NOMO-1 treated with DMSO at 0.1 percent for 48 hours (cell line): ENCODE data around the gene FNIP2.
A peak's percentile ranks its signal among the peaks of the same experiment; 100 is the strongest.
"Not testable (repeated sequence)": the region's sequence is repeated elsewhere in the genome, so short reads cannot be mapped to it uniquely, and the experiment has no call there.

Source experiments
- DNase-seq: peaks from one replicate; lab custom pipeline; 2025; ENCODE audit not compliant: unreplicated experiment; lab: John Stamatoyannopoulos, UW

Gene FNIP2

DNA sequence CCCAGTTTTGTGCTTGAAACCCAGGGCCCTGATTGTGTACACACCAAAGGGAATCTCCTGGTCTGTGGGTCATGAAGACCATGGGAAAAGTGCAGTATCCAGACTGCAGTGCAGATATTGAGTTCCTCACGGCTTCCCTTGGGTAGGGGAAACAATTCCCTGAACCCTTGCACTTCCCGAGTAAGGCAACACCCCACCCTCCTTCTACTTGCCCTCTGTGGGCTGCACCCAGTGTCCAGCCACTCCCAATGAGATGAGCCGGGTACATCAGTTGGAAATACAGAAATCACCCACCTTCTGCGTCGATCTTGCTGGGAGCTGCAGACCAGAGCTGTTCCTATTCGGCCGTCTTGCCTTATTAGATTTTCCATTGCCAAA is 134.2 kb downstream of the FNIP2 start:
- DNase-seq, result no peak

DNA sequence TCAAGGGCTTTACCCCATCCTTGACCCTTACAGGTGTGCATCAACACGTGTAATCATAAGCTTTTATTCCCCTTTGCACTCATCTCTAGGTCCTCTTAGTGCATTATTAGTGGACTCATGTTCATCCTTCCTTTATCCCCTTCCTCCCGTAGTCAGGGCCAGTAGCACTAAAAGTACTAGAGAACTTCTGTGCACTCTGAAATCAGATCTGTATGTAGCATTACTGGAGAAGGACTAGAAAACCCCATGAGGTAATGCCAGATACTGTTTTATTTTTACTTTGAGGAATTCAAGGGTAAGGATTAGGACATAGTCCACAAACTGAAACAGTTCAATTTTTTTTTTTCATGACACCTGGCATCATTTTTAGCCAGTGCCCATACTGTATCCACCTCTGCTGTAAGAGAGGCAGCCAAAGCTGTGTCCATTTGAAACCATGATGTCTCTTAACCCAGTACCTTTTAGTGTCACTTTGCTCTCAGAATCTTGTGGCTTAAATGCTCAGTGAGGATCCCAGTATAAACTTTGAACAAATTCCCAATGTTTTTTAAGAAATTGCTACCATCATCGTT is 134.7 kb downstream of the FNIP2 start:
- DNase-seq, result no peak

DNA sequence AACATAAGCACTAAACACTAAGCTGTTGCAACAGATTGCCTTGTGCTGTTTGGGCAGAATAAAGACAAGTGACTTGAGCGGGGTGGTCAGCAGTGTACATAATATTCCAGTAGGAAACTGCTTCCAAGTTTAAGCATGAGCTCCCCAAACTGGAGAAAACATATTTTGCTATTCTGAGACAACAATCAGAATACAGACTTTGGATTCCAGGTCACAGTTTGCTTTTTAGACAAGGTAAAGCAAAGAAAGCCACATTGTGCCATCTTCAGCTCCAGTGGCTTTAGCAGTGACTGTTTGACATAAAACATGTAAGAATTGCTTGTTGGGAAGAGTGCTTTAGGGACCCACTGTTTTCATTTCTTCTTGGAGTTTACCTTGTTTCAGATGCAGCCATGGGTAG is 136.0 kb downstream of the FNIP2 start:
- no peak for DNase-seq

DNA sequence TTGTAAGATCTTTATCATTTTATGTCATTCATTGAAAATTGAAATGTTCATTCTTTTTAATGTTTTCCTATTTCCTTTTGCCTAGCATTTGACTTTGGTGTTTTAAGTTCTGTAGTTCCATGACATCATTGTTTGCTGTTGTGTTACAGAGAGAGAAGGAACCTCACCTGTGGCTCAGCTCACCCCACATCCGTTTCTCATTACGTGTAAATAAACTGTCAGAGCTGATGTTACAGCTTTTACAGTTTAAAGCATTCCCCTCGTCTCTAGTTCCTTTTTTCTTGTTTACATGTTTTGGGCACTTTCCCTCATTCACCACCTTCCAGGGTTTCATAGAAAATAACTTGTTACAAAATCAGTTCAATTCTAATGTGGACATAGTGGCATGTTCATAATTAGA is 137.2 kb downstream of the FNIP2 start:
- no peak for DNase-seq

DNA sequence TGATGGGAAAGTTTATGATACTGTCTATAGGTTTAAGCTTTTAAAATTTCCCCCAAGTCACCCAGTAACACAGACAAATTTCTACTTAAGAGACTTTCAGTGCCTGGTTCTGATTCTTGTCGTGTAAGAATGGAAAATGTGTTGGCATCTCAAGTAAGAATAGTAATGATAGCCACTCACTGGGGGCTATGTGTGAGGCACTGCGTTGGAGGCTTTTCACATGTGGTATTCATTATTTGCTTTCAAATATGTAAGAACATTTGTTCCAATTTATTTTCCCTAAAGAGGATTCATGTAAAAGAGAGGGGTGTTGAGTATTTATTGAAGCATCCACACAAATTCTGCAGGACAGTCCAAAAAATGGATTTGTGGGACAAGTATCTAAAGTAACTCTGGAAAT is 143.6 kb downstream of the FNIP2 start:
- DNase-seq, result no peak

DNA sequence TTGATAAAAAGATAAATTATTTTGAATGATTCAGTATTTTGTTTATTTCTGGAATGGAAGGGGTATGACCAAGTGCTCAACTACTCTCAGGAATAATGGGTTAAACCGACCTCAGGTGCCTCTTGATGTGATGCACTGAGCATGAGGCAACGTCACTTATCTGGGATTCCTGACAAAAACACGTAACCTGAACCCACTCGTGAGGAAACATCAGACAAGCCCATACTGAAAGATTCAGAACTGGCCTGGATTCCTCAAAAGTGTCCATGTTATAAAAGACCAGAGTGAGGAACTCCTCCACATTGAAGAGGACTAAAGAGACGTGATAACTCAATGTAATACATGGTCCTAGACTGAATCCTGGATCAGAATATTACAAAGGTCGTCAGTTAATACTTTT is 144.0 kb downstream of the FNIP2 start:
- no peak for DNase-seq

DNA sequence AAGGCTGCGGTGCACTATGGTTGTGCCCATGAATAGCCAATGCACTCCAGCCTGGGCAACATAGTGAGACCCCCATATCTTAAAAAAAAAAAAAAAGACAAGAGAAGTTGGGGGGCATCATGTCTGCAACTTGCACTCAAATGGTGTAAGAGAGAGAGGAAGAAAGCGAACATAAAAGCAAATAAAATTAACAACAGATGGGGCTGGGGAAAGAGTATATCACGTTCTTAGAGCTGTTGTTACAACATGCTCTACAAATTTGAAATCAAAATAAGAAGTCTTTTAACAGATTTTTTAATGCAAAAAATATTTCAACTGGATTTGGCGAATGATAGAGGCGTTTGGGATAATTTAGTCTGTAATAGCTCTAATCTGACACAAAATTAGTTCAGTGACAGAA is 144.9 kb downstream of the FNIP2 start:
- no peak for DNase-seq

DNA sequence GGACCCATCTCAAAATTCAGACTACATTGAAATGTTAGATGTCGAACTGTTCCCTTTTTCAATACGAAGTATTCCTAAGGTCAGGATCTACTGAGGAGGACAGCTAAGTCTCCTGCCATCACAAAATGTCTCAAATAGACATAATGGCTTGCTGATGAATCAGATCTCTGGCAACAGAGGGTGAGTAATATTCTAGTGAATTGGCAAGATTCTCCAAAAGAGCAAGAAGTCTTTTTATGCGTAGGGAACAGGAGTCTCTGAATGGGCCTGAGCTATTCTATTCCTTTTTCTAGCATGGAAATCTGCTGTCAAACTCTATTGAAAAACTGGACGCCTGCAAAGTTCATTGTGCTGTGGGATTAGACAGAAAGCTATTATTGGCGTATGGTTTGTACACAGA is 145.4 kb downstream of the FNIP2 start:
- DNase-seq, result no peak

DNA sequence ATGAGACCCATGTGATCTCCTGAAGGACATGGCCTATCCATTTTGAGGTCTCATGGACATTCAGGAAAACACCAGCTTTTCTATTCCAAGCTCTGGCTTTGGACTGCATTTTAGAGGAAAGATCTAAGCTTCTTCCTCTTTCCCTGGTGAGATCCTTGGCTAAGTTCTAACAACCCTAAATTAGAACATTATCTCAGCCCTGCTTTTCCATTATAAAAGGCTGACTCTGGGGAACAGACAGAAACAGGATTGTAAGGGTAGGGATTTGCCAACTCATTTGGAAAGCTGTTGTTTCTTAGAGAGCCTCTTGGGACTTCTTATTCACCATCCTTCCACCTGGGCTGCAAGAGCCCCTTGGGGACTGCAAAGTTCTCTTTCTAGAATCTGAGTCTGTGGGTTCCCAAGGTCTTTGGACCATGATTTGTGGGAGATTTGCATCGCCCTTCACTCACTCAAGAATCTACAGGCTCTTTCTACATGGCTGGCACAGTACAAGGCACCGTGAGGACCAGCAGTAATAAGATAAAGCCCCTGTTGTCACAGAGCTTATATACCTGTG is 146.9 kb downstream of the FNIP2 start:
- no peak for DNase-seq

DNA sequence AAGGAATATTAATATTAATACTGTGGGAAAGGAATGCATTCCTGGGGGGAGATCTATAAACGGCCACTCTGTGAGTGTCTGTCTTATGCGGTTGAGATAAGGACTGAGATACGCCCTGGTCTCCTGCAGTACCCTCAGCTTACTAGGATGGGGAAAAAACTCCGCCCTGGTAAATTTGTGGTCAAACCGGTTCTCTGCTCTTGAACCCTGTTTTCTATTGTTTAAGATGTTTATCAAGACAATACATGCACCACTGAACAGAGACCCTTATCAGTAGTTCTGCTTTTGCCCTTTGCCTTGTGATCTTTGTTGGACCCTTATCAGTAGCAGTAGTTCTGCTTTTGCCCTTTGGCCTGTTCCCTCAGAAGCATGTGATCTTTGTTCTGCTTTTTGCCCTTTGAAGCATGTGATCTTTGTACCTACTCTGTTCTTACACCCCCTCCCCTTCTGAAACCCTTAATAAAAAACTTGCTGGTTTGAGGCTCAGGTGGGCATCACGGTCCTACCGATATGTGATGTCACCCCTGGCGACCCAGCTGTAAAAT is 151.7 kb downstream of the FNIP2 start:
- DNase-seq, result not testable (repeated sequence)

DNA sequence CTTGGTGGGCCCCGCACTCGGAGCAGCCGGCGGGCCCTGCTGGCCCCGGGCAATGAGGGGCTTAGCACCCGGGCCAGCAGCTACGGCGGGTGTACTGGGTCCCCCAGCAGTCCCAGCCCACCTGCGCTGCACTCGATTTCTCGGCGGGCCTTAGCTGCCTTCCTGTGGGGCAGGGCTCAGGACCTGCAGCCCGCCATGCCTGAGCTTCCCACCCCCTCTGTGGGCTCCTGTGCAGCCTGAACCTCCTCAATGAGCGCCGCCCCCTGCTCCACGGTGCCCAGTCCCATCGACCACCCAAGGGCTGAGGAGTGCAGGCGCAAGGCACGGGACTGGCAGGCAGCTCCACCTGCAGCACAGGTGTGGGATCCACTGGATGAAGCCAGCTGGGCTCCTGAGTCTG is 158.9 kb downstream of the FNIP2 start:
- DNase-seq, result not testable (repeated sequence)

DNA sequence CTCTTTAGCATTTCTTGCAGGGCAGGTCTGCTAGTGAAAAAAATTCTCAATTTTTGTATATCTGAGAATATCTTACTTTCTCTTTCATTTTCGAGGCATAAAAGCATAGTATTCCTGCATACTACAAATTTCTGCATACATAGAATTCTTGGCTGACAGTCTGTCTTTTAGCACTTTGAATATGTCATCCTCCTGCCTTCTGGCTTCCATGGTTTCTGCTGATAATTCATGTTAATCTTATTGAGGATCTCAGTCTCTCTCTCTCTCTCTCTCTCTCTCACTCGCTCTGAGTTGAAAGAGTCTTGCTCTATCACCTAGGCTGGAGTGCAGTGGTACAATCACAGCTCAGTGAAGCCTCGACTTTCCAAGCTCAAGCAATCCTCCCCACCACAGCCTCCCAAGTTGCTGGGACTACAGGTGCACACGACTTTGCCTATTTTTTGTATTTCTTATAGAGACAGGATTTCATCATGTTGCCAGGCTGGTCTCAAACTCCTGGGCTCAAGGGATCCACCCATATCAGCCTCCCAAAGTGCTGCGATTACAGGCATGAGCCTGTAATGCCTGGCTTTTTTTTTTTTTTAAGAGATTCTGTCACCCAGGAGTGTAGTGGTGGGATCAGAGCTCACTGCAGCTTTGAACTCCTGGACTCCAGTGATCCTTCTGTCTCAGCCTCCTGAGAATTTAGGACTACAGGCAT is 161.3 kb downstream of the FNIP2 start:
- DNase-seq, result no peak

DNA sequence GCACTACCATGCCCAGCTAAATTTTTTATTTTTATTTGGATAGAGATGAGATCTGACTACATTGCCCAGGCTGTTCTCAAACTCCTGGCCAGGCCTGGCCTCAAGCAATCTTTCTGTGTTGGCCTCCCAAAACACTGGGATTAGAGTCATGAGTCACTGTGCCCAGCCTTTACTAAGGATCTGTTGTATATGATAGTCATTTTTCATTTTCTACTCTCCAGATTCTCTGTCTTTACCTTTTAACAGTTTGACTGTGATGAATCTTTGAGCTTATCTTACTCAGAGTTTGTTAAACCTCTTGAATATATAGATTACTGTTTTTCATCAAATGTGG is 161.8 kb downstream of the FNIP2 start:
- DNase-seq, result no peak

DNA sequence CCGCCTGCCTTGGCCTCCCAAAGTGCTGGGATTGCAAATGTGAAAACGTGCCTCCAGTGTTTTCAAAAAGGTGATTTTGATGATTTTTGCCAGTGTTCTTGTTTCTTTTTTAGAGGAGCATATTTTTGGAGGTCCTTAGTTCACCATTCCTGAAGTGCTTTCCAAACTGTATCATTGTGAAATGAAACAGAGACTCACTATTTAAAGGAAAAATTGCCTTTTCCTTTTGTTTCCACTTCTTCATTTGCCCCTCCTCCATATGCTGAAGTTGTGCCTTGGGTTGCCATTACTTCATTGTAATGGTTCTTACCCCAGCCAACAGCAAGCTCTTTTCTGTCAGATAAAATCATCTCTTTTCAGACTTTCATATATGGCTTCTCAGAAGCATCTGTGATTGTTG is 164.4 kb downstream of the FNIP2 start:
- no peak for DNase-seq

DNA sequence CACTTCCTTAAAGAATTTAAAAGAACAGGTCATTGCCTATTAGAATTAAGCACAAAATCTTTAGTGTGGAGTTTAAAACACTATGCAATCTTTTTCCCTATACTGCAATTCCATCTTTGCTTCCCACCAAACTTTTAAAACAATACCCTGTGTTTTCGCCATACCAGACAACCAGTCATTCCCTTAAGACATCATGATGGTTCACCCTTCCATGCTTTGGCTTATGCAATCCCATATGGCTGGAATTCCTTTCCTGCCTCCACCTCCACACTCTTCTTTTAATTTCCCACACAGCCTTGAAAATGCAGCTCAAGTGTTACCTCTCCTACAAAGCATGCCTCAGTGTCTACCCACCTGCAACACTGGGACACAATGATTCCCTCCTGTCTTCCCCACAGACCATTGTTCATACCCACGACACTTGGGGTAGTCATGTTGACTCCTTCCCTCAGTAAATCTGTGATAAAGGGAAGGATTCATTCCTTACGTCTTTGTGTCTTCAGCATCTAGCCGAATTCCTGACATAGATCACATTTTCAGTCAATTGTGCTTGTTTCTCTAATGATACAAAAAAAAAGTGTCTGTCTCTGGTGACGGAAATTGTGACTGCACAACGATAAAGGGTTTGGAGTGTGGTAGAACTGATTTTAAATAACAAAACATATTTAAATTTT is 166.3 kb downstream of the FNIP2 start:
- no peak for DNase-seq

DNA sequence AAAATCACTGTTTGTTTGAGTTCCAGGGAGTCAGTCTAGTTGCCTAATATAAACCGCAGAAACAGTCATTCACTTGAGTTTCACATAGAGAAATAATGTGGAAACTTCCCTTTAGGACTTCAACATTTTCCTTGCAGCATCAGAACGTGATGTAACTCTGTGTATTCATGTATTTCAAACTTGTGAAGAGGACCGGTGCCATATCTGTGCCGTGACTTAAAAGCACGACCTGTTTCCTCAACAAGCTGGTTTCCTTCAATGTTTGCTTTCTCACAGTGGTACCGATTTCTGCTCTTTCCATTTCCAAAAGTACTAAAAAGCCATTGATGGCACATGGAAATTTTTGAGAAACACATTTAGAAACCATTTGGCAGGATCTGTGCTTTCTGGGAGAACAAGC is 167.4 kb downstream of the FNIP2 start:
- DNase-seq, result peak; percentile 96

DNA sequence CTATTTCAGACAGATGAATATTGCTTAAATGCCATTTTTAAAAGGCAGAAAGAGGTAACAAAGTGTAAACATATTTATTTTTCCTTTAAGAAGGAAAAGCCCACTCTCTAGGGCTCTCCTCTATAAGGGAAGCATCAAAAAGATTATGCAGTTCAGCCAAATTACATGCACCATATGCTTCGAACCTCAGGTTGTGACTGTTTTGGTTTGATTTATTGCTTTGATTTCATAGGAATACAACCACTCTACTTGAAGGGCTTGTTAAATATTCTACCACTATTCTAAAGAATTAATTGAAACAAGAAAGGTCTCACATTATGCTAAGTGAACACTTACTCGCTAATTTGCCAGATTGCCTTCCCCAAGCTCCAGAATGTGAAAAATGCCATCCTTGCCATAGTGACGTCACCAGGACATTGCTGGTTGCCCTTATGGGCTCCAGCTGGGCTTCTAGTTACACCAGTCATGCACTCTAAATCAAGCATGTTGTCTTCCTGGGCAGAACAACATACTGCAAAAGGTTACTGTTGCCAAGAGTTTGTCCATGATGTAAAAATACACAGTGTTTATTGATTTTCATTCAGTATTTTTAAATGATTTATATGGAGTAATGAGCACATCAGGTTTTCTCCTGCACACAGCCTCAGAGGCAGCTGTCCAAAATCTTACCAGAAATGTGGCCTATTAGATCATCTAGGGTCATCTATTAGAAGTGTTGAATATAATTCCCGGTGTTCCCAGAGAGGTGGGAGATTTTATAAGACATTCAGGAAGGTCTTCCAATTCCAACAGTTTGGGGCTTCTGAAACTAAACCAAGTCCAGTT is 169.6 kb downstream of the FNIP2 start:
- no peak for DNase-seq

DNA sequence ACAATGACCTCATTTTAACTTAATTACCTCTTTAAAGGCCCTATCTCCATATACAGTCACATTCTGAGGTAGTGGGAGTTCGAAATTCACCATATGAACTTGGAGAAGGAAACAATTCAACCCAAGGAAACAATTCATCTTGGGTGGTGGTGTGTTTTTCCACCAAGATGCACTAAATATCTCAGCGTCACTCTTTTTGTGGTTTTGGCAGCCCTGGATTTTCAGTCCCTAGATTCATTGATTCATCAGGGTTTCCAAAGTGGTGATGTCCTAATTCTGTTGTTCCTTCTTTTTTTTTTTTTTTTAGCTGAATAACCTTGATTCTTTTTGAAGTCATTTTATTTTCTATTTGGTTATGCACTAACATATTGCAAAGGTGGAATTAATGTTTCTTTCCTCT is 171.4 kb downstream of the FNIP2 start:
- no peak for DNase-seq

DNA sequence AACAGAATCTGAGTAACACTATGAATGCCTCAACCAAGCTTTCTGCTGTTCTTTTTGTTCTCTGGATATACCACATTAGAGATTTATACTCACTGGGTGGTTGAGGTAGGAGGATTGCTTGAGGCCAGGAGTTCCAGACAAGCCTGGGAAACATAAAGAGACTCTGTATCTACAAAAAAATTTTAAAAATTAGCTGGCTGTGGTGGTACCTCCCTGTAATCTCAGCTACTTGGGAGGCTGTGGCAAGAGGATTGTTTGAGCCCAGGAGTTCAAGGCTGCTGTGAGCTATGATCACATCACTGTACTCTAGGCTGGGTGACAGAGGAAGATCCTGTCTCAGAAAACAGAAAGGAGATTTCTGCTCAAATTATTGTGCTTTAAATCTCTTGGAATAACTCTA is 172.5 kb downstream of the FNIP2 start:
- DNase-seq, result no peak

DNA sequence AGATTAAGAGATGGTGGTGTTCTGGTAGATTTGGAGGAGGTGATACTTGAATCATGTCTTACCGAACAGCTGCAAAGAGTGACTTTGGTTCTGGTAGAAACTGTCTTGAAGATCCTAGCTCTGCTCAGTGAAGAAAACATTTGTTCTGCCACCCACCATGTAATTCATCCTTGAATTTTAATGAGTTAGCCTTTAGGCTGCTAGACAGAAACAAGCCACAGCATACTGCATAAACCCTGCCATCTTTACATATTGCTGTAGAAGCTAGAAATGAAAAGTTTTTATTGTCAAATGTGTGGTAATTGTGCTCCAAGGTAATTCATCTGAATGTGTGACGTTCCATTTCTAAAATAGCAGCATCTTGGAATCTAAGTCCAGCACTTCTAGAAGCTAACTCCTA is 173.1 kb downstream of the FNIP2 start:
- DNase-seq, result no peak

DNA sequence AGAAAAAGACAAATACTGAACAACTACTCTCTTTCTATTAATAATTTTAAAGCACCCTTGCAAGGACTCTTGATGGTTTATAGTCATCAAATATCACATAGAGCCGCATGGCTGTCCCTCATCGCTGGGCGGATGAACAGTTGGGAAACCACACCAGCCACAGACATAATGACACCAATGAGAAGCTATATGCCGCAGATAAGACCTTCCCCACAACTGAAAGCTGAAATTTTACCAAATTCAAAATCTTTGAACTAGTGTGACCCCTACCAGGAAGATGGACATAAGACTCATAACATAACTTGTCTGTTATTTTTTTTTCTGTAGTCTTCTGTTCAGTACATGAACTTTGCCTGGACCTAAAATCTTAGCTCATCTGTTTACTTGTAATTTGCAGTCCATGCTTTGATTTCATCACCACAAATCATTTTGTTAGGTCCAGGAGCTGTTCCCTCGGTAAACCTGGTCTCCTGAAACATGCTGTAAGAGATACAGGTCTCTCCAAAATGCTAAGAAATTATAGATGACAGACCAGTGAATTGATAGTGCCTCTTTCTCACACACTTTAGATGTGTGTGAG is 176.8 kb downstream of the FNIP2 start:
- peak; percentile 21 for DNase-seq
